Gastroesophageal sphincter (tissue), 3 donors: ENCODE measurements around the gene SMURF1.

Experiments
- POLR2AphosphoS5 ChIP-seq: sonication (generic); formaldehyde crosslinking; IDR thresholded peaks from one replicate; pipeline ENCODE4 v1.6.1; 2017; ENCODE audit warnings: antibody characterized with exemption
- TF ChIP-seq, protein P1 (sequence below), 4 experiments: fragments of 200-600 bp in 2 of 4; fragments of 450-650 bp in 2 of 4; sonication (generic) in 1 of 4; IDR thresholded peaks; one replicate each; pipeline ENCODE4 v1.5.1; 2017 to 2019; ENCODE audit warnings: antibody characterized with exemption in 4 of 4, mild to moderate bottlenecking in 2 of 4, moderate library complexity in 2 of 4

GRCh38 chr7:99073839-99074446 is 70.0 kb downstream of the SMURF1 start:
- TF ChIP-seq, protein P1, sequence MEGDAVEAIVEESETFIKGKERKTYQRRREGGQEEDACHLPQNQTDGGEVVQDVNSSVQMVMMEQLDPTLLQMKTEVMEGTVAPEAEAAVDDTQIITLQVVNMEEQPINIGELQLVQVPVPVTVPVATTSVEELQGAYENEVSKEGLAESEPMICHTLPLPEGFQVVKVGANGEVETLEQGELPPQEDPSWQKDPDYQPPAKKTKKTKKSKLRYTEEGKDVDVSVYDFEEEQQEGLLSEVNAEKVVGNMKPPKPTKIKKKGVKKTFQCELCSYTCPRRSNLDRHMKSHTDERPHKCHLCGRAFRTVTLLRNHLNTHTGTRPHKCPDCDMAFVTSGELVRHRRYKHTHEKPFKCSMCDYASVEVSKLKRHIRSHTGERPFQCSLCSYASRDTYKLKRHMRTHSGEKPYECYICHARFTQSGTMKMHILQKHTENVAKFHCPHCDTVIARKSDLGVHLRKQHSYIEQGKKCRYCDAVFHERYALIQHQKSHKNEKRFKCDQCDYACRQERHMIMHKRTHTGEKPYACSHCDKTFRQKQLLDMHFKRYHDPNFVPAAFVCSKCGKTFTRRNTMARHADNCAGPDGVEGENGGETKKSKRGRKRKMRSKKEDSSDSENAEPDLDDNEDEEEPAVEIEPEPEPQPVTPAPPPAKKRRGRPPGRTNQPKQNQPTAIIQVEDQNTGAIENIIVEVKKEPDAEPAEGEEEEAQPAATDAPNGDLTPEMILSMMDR (IDR thresholded peaks at IDR 0.05) = no peak
- TF ChIP-seq POLR2AphosphoS5 = no peak
